Stomach (tissue), 9 donors: ENCODE measurements around the gene PARP11. TPM values are rescaled to one million over a fixed set of nuclear protein-coding genes. Genes with fewer than 3 reads are reported as not detected.

Experiments
- DNase-seq, 2 donors: peaks; one replicate each; pipeline versions ENCODE4 v3.0.0 to v3.0.0-alpha.2; 2013 to 2019
- H3K27ac ChIP-seq, 5 donors: fragments of 200-600 bp in 4 of 5; sonication (generic) in 4 of 5; one replicate each; pipeline ENCODE4 v1.5.1; 2013 to 2019; ENCODE audit warnings: mild to moderate bottlenecking in 1 of 5, moderate library complexity in 1 of 5
- H3K27me3 ChIP-seq, 3 donors: fragments of 200-600 bp; sonication (generic); one replicate each; pipeline ENCODE4 v1.5.1; 2017 to 2019; ENCODE audit warnings: mixed run types in 1 of 3
- H3K36me3 ChIP-seq, 4 donors: fragments of 200-600 bp; sonication (generic); 1 replicate in 3 of 4; 2 replicates in 1 of 4; pipeline ENCODE4 v1.5.1; 2016 to 2019
- H3K4me1 ChIP-seq, 4 donors: fragments of 200-600 bp; sonication (generic); one replicate each; pipeline ENCODE4 v1.5.1; 2016 to 2019
- H3K4me3 ChIP-seq, 4 donors: fragments of 200-600 bp; sonication (generic) in 3 of 4; one replicate each; pipeline ENCODE4 v1.5.1; 2016 to 2019; ENCODE audit warnings: mild to moderate bottlenecking in 1 of 4
- H3K9me3 ChIP-seq, 4 donors: fragments of 200-600 bp; sonication (generic); one replicate each; pipeline ENCODE4 v1.5.1; 2016 to 2019
- EP300 ChIP-seq: sonication (generic); formaldehyde crosslinking; IDR thresholded peaks from one replicate; pipeline ENCODE4 v1.6.1; 2017; ENCODE audit warnings: antibody characterized with exemption
- POLR2A ChIP-seq, 4 donors: fragments of 450-650 bp; IDR thresholded peaks; one replicate each; pipeline ENCODE4 v1.6.1; 2016; ENCODE audit warnings: antibody characterized with exemption in 4 of 4, control low read depth in 2 of 4, mild to moderate bottlenecking in 1 of 4, moderate library complexity in 1 of 4
- POLR2AphosphoS5 ChIP-seq, 3 donors: sonication (generic); formaldehyde crosslinking; IDR thresholded peaks; one replicate each; pipeline ENCODE4 v1.6.1; 2016; ENCODE audit warnings: antibody characterized with exemption in 3 of 3
- WGBS, 5 donors: extraction: QIAGEN DNeasy Blood & Tissue Kit in 3 of 5; methylation state at CpG; one replicate each; pipeline versions ENCODE4 v1.1.5 to v1.1.7; 2013 to 2018; 5-methylcytosine and 5-hydroxymethylcytosine counted together
- intact Hi-C: fragments of 100-400 bp; cut with DNase I; formaldehyde crosslinking; loops from one replicate; pipeline ENCODE4 v1.15.1; 2023; ENCODE audit warnings: low total_unique reads
- polyA plus RNA-seq, 3 donors: library from polyadenylated mRNA; stranded (reverse); fragments of 200-250 nt; gene quantifications; one replicate each; pipeline ENCODE4 v1.2.3, GENCODE V29; 2013
- total RNA-seq, 5 donors: library from RNA; depleted of rRNA; stranded (reverse); fragments of >200 nt; gene quantifications; one replicate each; pipeline versions ENCODE4 v1.1.0 to v1.2.3, GENCODE V29; 2014 to 2016
- TF ChIP-seq, protein P1 (sequence below), 7 experiments: fragments of 450-650 bp in 4 of 7; fragments of 200-600 bp in 3 of 7; sonication (generic) in 3 of 7; IDR thresholded peaks; one replicate each; pipeline ENCODE4 v1.5.1; 2016 to 2019; ENCODE audit warnings: antibody characterized with exemption in 7 of 7, control low read depth in 2 of 7, mild to moderate bottlenecking in 1 of 7
- donor health status: healthy with polysubstance abuse.
- donor health status: Bipolar disorder and iron deficiency.
- donor health status: healthy.

The PARP11 gene
- total and polyA plus RNA-seq, 8 donors: 1.4 to 8.1 (median 3.7) TPM

DNA sequence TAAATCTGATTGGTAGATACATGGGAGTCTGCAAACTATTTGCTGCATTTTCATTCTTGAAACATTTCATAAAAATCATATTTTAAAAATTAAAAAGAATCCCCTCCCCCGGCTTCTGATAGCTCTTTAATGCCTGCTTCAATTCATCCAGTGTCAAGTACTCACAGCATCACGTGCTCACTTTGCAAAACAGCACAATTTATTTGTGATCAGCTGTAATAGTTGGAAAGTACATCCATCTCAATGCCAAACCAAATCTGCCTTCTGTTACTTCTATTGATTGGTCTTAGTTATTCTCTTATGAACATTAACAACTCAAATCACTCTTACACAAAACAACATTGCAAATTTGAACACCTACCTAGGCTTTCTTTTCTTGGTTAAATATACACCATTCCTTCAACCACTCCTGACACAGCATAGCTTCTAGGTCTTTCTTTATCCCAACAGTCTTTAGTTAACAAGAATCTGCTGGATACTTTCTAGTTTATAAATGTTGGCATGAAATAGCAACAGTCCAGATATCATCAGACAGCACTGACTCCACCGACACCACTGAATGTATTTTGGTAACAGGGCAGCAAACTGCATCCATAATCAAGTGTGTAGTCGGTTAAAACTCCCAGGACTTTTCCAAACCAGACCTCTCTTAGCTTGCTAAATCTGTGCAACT, 58.0 kb downstream of the PARP11 start:
- WGBS, 5 donors: 79 to 89% (median 87%) methylated on average over 4 of the region's 4 CpGs

DNA sequence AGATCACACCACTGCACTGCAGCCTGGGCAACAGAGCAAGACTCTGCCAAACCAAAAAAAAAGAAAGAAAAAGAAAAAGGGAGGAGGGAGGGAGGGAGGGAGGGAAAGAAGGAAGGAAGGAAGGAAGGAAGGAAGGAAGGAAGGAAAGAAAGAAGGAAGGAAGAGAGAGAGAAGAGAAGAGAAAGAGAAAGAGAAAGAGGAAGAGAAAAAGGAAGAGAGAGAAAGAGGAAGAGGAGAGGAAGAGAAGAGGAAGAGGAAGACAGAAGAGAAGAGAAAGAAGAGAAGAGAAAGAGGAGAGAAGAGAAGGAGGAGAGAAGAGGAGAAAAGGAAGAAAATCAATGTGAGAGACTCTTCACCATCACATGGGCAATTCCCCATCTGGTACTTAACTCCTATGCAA, 62.7 kb downstream of the PARP11 start:
- no peak for DNase-seq
- Histone ChIP-seq H3K4me1 (no peaks in the 10 kb centered on the region), H3K9me3 (no peaks in the 10 kb centered on the region), H3K27me3 (no peaks in the 10 kb centered on the region), H3K4me3 (no peak overlapping the region), H3K27ac (no peak overlapping the region), H3K36me3 (peaks cover 0 to 32% (median 22%) of the 10 kb centered on the region in 4 donors)
- no peak for TF ChIP-seq EP300
- TF ChIP-seq POLR2AphosphoS5 (IDR thresholded peaks at IDR 0.05): no peak
- no peak for TF ChIP-seq POLR2A (IDR thresholded peaks at IDR 0.05)
- TF ChIP-seq, protein P1, sequence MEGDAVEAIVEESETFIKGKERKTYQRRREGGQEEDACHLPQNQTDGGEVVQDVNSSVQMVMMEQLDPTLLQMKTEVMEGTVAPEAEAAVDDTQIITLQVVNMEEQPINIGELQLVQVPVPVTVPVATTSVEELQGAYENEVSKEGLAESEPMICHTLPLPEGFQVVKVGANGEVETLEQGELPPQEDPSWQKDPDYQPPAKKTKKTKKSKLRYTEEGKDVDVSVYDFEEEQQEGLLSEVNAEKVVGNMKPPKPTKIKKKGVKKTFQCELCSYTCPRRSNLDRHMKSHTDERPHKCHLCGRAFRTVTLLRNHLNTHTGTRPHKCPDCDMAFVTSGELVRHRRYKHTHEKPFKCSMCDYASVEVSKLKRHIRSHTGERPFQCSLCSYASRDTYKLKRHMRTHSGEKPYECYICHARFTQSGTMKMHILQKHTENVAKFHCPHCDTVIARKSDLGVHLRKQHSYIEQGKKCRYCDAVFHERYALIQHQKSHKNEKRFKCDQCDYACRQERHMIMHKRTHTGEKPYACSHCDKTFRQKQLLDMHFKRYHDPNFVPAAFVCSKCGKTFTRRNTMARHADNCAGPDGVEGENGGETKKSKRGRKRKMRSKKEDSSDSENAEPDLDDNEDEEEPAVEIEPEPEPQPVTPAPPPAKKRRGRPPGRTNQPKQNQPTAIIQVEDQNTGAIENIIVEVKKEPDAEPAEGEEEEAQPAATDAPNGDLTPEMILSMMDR (IDR thresholded peaks at IDR 0.05): no peak
- intact Hi-C loops: no loop called here

More for the DNA sequence above, 58.0 kb downstream of the PARP11 start:
- H3K4me3 ChIP-seq: no peak overlapping the region
- H3K4me1 ChIP-seq: no peaks in the 10 kb centered on the region
- no peaks in the 10 kb centered on the region for H3K9me3 ChIP-seq
- H3K27me3 ChIP-seq: no peaks in the 10 kb centered on the region
- no peak overlapping the region for H3K27ac ChIP-seq
- no peak for TF ChIP-seq POLR2A (IDR thresholded peaks at IDR 0.05)
- TF ChIP-seq, protein P1 (IDR thresholded peaks at IDR 0.05): no peak
- TF ChIP-seq POLR2AphosphoS5 (IDR thresholded peaks at IDR 0.05): no peak
- no peak for TF ChIP-seq EP300
- peaks cover 0 to 39% (median 30%) of the 10 kb centered on the region in 4 donors for H3K36me3 ChIP-seq
- no peak for DNase-seq
- intact Hi-C loops: no loop called here

DNA sequence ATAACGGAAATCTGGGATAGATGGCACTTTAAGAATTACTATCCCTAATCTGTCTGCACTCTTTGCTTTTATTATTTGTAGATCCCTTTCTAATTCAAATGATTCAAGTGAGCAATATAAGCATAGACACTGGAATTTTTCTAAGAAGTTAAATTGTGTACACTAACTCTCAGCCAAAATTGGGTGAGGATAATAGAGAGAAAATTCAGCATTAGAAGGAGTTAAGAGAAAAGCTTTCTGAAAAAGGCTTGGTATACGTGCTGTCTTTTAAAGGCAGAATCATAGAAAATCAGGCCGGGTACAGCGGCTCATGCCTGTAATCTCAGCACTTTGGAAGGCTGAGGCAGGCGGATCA, 63.2 kb downstream of the PARP11 start:
- Histone ChIP-seq H3K36me3 (peaks cover 0 to 32% (median 22%) of the 10 kb centered on the region in 4 donors), H3K27ac (no peak overlapping the region), H3K4me3 (no peak overlapping the region), H3K27me3 (no peaks in the 10 kb centered on the region), H3K4me1 (no peaks in the 10 kb centered on the region), H3K9me3 (no peaks in the 10 kb centered on the region)
- no peak for DNase-seq
- intact Hi-C loops: no loop called here
- WGBS, 5 donors: 86 to 96% (median 92%) methylated on average over 5 of the region's 5 CpGs
- TF ChIP-seq POLR2AphosphoS5 (IDR thresholded peaks at IDR 0.05): no peak
- TF ChIP-seq, protein P1 (IDR thresholded peaks at IDR 0.05): no peak
- no peak for TF ChIP-seq EP300
- no peak for TF ChIP-seq POLR2A (IDR thresholded peaks at IDR 0.05)

DNA sequence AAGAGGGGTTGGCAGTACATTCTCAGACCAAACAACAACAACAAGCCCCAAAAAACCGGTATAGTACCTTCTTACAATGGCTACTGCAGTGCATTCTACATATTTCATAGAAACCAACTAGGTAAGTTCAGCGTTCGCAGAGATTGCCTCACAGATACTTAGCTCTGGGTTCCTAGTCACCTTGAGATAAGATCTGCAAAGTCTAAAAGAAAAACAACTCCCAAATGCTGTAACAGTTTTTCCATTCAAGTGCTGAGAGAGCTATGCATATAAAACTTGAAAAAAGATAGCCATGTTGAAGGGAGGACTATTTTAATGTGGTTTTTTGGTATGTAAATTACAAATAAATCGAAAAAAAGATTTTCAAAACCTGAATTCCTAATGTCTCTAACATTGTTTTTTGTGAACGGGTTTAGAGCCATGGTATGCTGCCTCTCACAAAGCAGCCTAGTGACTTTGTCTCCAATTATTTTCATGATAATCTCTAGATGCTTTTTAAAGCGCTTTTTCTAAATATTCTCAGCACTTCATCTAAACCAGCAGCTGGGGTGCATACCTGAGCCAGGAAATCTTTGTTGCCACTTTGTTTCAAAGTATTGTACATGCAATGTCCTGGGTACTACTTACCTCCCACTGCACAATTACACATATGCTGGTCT, 63.7 kb downstream of the PARP11 start:
- Histone ChIP-seq H3K27me3 (no peaks in the 10 kb centered on the region), H3K4me3 (no peak overlapping the region), H3K36me3 (peaks cover 0 to 32% (median 22%) of the 10 kb centered on the region in 4 donors), H3K9me3 (no peaks in the 10 kb centered on the region), H3K27ac (no peak overlapping the region), H3K4me1 (no peaks in the 10 kb centered on the region)
- WGBS, 5 donors: 79 to 81% (median 81%) methylated on average over 6 of the region's 6 CpGs
- intact Hi-C loops: loop anchor here (5.0 kb wide), 1 partner anchor 507 kb away; no protein-coding TSS in a partner anchor
- no peak for DNase-seq
- no peak for TF ChIP-seq POLR2AphosphoS5 (IDR thresholded peaks at IDR 0.05)
- TF ChIP-seq, protein P1 (IDR thresholded peaks at IDR 0.05): no peak
- TF ChIP-seq EP300: no peak
- no peak for TF ChIP-seq POLR2A (IDR thresholded peaks at IDR 0.05)
